Mucosa of stomach (tissue), 1 donor: ENCODE data around the gene TAF6L.

Experiments
- H3K27me3 ChIP-seq: one replicate; pipeline ENCODE4 v1.7.0; 2013; ENCODE audit warnings: mild to moderate bottlenecking, low read length; ENCODE audit not compliant: control insufficient read depth, insufficient read depth
- H3K36me3 ChIP-seq: one replicate; pipeline ENCODE4 v1.7.0; 2013; ENCODE audit warnings: low read length; ENCODE audit not compliant: control insufficient read depth, insufficient read depth
- H3K4me1 ChIP-seq: one replicate; pipeline ENCODE4 v1.7.0; 2013; ENCODE audit warnings: mild to moderate bottlenecking, low read length; ENCODE audit not compliant: control insufficient read depth, insufficient read depth
- H3K4me3 ChIP-seq: one replicate; pipeline ENCODE4 v1.7.0; 2013; ENCODE audit warnings: low read length
- H3K9ac ChIP-seq: one replicate; pipeline ENCODE4 v1.7.0; 2013; ENCODE audit warnings: mild to moderate bottlenecking, low read length, moderate library complexity
- H3K9me3 ChIP-seq: one replicate; pipeline ENCODE4 v1.7.0; 2013; ENCODE audit warnings: mild to moderate bottlenecking, low read length, moderate library complexity; ENCODE audit not compliant: control insufficient read depth
- donor health status: Pancreatic carcinoma.

TAF6L gene

GRCh38 chr11:62794201-62794775 lies 23.1 kb downstream of the TAF6L start:
- H3K9ac ChIP-seq = no peak overlapping the region
- H3K4me1 ChIP-seq = peaks cover 14% of the 10 kb centered on the region
- H3K36me3 ChIP-seq = peaks cover 28% of the 10 kb centered on the region
- H3K9me3 ChIP-seq = no peaks in the 10 kb centered on the region
- no peak overlapping the region for H3K4me3 ChIP-seq
- H3K27me3 ChIP-seq = no peaks in the 10 kb centered on the region

- no peaks in the 10 kb centered on the region for H3K9me3 ChIP-seq
- H3K36me3 ChIP-seq = peaks cover 26% of the 10 kb centered on the region
- no peak overlapping the region for H3K4me3 ChIP-seq
- H3K9ac ChIP-seq = no peak overlapping the region
- peaks cover 8% of the 10 kb centered on the region for H3K4me1 ChIP-seq
- H3K27me3 ChIP-seq = no peaks in the 10 kb centered on the region
Observed at GRCh38 chr11:62796281-62796680, 25.1 kb downstream of the TAF6L start.

GRCh38 chr11:62799486-62799885 lies 28.3 kb downstream of the TAF6L start:
- Histone ChIP-seq H3K9me3 (no peaks in the 10 kb centered on the region), H3K4me1 (peaks cover 6% of the 10 kb centered on the region), H3K4me3 (no peak overlapping the region), H3K9ac (no peak overlapping the region), H3K27me3 (no peaks in the 10 kb centered on the region), H3K36me3 (peaks cover 24% of the 10 kb centered on the region)

- no peaks in the 10 kb centered on the region for H3K27me3 ChIP-seq
- H3K4me1 ChIP-seq = peaks cover 7% of the 10 kb centered on the region
- no peak overlapping the region for H3K4me3 ChIP-seq
- H3K9ac ChIP-seq = no peak overlapping the region
- no peaks in the 10 kb centered on the region for H3K9me3 ChIP-seq
- peaks cover 15% of the 10 kb centered on the region for H3K36me3 ChIP-seq
Observed at GRCh38 chr11:62801071-62801470, 29.9 kb downstream of the TAF6L start.

GRCh38 chr11:62804310-62805075 lies 33.3 kb downstream of the TAF6L start:
- H3K4me1 ChIP-seq = peaks cover 7% of the 10 kb centered on the region
- H3K36me3 ChIP-seq = peaks cover 5% of the 10 kb centered on the region
- H3K27me3 ChIP-seq = no peaks in the 10 kb centered on the region
- H3K9me3 ChIP-seq = no peaks in the 10 kb centered on the region
- peak overlapping the region; percentile 72 for H3K4me3 ChIP-seq
- peak overlapping the region; percentile 95 for H3K9ac ChIP-seq

GRCh38 chr11:62805076-62805892 lies 34.1 kb downstream of the TAF6L start, which contains the start of gene NXF1:
Gene NXF1, minus strand, starts transcription at chr11:62805440. Its CDS starts 84 bp downstream, at chr11:62805356.
- Histone ChIP-seq H3K9me3 (no peaks in the 10 kb centered on the region), H3K4me1 (peaks cover 7% of the 10 kb centered on the region), H3K4me3 (peak within 1 kb of the TSS; percentile 72), H3K9ac (peak within 1 kb of the TSS; percentile 95), H3K36me3 (peaks cover under 1% of the 10 kb centered on the region), H3K27me3 (no peaks in the 10 kb centered on the region)

- H3K9me3 ChIP-seq = no peaks in the 10 kb centered on the region
- H3K4me1 ChIP-seq = peaks cover 7% of the 10 kb centered on the region
- no peaks in the 10 kb centered on the region for H3K27me3 ChIP-seq
- H3K4me3 ChIP-seq = peak overlapping the region; percentile 51
- no peaks in the 10 kb centered on the region for H3K36me3 ChIP-seq
- H3K9ac ChIP-seq = peak overlapping the region; percentile 95
Observed at GRCh38 chr11:62805961-62806441, 34.8 kb downstream of the TAF6L start.

GRCh38 chr11:62806611-62807121 lies 35.5 kb downstream of the TAF6L start:
- H3K4me1 ChIP-seq = peaks cover 7% of the 10 kb centered on the region
- H3K36me3 ChIP-seq = no peaks in the 10 kb centered on the region
- H3K27me3 ChIP-seq = no peaks in the 10 kb centered on the region
- no peak overlapping the region for H3K4me3 ChIP-seq
- H3K9ac ChIP-seq = no peak overlapping the region
- H3K9me3 ChIP-seq = no peaks in the 10 kb centered on the region

- Histone ChIP-seq H3K36me3 (no peaks in the 10 kb centered on the region), H3K4me1 (no peaks in the 10 kb centered on the region), H3K9ac (no peak overlapping the region)
Observed at GRCh38 chr11:62810748-62811147, 39.6 kb downstream of the TAF6L start.

GRCh38 chr11:62811659-62812058 lies 40.5 kb downstream of the TAF6L start:
- no peak overlapping the region for H3K4me3 ChIP-seq

More at GRCh38 chr11:62810748-62811147, 39.6 kb downstream of the TAF6L start:
- H3K9me3 ChIP-seq = no peaks in the 10 kb centered on the region
- H3K4me3 ChIP-seq = no peak overlapping the region
- H3K27me3 ChIP-seq = no peaks in the 10 kb centered on the region

GRCh38 chr11:62816557-62816956 lies 45.4 kb downstream of the TAF6L start:
- Histone ChIP-seq H3K4me3 (no peak overlapping the region), H3K36me3 (no peaks in the 10 kb centered on the region), H3K9me3 (no peaks in the 10 kb centered on the region), H3K27me3 (no peaks in the 10 kb centered on the region), H3K9ac (no peak overlapping the region), H3K4me1 (no peaks in the 10 kb centered on the region)

More at GRCh38 chr11:62811659-62812058, 40.5 kb downstream of the TAF6L start:
- H3K9me3 ChIP-seq = no peaks in the 10 kb centered on the region
- H3K27me3 ChIP-seq = no peaks in the 10 kb centered on the region
- no peak overlapping the region for H3K9ac ChIP-seq
- no peaks in the 10 kb centered on the region for H3K4me1 ChIP-seq
- no peaks in the 10 kb centered on the region for H3K36me3 ChIP-seq
